NCI-H2107 treated with DMSO at 0.1 percent for 48 hours (cell line): Measurements from ENCODE around the gene EPN2.
A peak's percentile ranks its signal among the peaks of the same experiment; 100 is the strongest.

Experiments used
- DNase-seq: peaks from one replicate; lab custom pipeline; 2025; ENCODE audit not compliant: unreplicated experiment; lab: John Stamatoyannopoulos, UW

The EPN2 gene

GRCh38 chr17:19363114-19363438 is 125.9 kb downstream of the EPN2 start:
- DNase-seq = no peak

- no peak for DNase-seq
These were observed 126.4 kb downstream of the EPN2 start for GRCh38 chr17:19363460-19364035.

DNA sequence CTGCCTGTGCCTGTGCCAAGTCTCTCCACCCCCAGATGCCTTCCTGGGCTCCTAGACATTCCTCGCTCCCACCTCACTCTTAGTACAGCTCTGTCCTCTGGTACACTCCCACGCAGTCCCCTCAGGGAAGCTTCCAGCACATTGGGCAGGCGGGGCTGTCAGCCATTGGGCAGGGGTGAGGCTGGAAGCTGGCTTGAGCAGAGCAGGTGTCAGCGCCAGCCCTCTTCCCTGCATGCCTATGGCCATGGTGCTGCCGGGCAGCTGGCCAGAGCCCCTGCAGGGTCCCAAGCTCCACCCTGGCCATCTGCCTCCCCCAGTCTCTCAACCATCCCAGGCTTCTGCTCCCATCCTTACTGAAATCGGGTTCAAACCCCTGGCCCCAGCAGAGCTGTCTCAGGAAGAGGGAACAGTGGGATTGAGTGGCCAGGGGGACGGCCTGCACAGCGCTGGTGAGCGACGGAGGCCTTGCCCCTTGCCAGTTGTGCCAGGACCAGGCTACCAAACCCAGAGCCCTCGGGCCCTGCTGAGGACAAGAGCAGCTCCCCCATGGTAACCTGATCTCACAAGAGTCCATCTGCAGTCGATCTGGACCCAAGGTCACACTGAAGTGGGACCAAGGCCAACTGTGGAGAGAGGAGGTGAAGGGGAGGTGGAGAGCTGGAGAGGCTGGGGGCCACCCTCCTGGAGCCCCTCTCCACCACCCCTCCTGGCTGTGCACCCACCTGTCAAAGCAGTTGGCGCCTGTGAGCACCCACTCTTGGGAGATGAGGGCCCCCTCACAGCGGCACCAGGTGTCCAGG is 127.7 kb downstream of the EPN2 start:
- no peak for DNase-seq

DNA sequence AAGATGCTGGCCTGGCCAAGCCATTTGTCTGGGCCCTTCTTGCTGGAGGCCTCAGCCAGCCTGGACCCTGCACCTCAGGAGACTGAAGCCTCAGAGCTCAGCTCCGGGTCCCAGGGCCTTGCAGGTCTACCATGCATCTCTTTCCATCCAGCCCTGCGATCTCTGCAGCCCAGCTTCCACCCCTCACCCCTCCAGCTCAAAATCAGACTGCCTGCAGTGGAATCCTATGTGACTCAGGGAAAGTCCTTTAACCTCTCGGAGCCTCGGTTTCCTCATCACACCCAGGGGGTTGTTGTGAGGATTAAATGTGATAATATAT is 128.3 kb downstream of the EPN2 start:
- no peak for DNase-seq

- no peak for DNase-seq
These were observed 128.9 kb downstream of the EPN2 start for GRCh38 chr17:19365833-19366636.

DNA sequence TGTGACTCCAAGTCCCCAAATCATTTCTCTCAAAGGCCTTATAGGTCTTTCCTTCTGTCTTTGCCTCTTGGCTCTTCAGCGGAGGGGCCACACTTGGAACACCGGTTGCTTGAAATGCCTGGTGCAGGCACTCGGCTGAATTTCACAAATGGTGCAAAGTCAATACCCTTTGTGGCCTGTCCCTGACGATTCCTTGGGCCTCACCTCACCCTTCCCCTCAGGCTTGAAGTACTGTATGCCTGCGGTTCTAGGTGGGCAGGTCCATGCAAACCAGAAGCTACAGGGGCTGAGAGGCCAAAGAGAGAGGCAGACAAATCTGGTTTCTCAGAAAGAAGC is 129.4 kb downstream of the EPN2 start:
- DNase-seq = no peak

GRCh38 chr17:19368229-19368628 is 131.1 kb downstream of the EPN2 start:
- DNase-seq = no peak

- DNase-seq = no peak
These were observed 132.1 kb downstream of the EPN2 start for GRCh38 chr17:19369107-19369778.

DNA sequence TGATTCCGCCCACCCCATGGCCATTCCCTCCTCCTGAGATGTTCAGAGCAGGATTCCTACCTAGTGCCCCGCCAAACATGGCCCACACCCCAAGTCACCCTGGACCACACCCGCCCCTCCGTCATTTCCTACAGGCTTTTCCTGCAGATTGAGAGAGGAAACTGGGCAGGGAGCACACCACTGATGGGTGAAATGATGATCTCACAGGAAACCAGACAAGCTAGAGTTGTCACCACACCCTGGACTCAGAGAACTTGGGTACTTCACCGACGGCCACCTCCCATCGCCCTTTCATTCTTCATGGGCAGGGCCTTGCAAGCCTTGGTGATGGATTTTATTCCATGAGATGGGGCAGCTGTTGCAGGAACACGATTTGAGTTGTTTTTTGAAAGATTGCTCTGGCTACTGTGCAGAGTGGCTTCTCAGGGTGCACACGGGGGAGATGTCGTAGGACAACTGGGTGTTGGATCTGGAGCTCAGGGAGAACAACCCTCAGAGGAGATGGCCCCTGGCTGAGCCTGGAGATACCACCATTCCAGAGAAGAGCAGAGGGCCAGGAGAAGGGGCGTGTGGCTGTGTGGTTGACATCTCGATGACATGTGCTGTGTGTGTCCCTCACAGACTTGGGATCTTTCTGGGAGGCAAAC is 132.8 kb downstream of the EPN2 start:
- DNase-seq = no peak

DNA sequence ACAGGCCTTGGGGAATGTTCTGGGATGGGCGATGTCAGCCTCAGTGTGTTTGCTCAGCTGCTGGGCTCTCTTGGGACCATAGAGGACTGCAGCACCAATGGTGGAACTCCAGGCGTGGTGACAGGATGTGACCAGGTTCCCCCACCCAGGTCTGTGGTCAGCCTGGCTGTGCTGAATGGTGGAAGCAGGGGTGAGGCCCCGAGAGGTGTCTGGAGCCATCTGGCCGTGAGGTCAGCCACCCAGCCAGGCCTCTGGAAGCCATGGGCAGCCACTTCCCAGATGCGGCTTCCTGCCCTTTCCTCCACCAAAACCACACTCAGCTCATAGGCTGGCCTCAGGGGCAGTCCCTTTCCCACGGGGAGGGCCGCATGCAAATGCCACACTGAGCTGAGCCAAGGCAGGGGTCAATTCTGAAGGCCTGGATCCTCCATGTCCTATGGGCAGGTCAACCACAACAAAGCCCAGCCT is 133.4 kb downstream of the EPN2 start:
- no peak for DNase-seq

- no peak for DNase-seq
These were observed 134.3 kb downstream of the EPN2 start for GRCh38 chr17:19371259-19372010.

- DNase-seq = no peak
These were observed 134.8 kb downstream of the EPN2 start for GRCh38 chr17:19372011-19372370.

DNA sequence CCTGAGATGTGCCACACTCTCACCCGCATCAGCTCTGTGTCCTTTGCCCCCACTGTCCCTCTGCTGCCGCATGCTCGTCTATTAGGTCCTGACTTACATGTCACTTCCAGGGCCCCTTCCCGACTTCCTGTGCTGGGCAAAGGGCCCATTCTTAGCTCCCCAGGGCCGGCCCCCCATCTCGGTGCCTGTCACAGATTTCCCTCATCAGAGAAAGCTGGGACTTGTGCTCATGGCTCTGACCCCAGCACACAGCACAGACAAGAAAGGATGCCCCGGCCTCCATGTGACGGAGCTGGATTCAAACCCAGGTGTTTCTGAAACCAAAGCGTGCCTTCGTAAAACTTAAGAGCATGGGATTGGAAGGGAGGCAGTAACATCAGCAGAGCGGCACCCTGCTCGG is 135.3 kb downstream of the EPN2 start:
- no peak for DNase-seq

GRCh38 chr17:19372866-19373504 is 135.8 kb downstream of the EPN2 start:
- DNase-seq = no peak

- DNase-seq = no peak
These were observed 137.0 kb downstream of the EPN2 start for GRCh38 chr17:19374136-19374535.

GRCh38 chr17:19375732-19376131 is 138.6 kb downstream of the EPN2 start:
- no peak for DNase-seq

- no peak for DNase-seq
These were observed 139.6 kb downstream of the EPN2 start for GRCh38 chr17:19376811-19377210.

- DNase-seq = peak; percentile 88
These were observed 140.6 kb downstream of the EPN2 start for GRCh38 chr17:19377602-19378415.
